HepG2 (cell line): ENCODE data around the gene TMEM63B. TPM values are rescaled to one million over a fixed set of nuclear protein-coding genes. Genes with fewer than 3 reads are reported as not detected.
A peak's percentile ranks its signal among the peaks of the same experiment; 100 is the strongest.

Experiments
- DPF2 ChIP-seq: sonication (generic); formaldehyde crosslinking; IDR thresholded peaks from 2 replicates; pipeline ENCODE4 v1.4.0; 2020; ENCODE audit warnings: mild to moderate bottlenecking, low read depth, missing genetic modification reagents, borderline replicate concordance
- GATAD2A ChIP-seq: IDR thresholded peaks from 2 replicates; pipeline ENCODE4 v1.6.1; 2016
- MATR3 ChIP-seq: sonication (generic); formaldehyde crosslinking; IDR thresholded peaks from 2 replicates; pipeline ENCODE4 v1.4.0; 2020; ENCODE audit warnings: missing genetic modification reagents
- MZF1 ChIP-seq: sonication (generic); formaldehyde crosslinking; IDR thresholded peaks from 2 replicates; pipeline ENCODE4 v1.8.1; 2023; ENCODE audit warnings: mild to moderate bottlenecking, missing genetic modification reagents, borderline replicate concordance
- NR1H2 ChIP-seq: sonication (generic); formaldehyde crosslinking; IDR thresholded peaks from 2 replicates; pipeline ENCODE4 v1.8.1; 2022; ENCODE audit warnings: low read depth, missing genetic modification reagents, borderline replicate concordance
- ONECUT2 ChIP-seq: sonication (generic); formaldehyde crosslinking; IDR thresholded peaks from 2 replicates; pipeline ENCODE4 v1.4.0; 2020; ENCODE audit warnings: missing genetic modification reagents
- RAD21 ChIP-seq: fragments of 450-650 bp; formaldehyde crosslinking; IDR thresholded peaks from 2 replicates; pipeline ENCODE4 v1.5.0; 2020; ENCODE audit warnings: mild to moderate bottlenecking
- RBAK ChIP-seq: sonication (generic); formaldehyde crosslinking; IDR thresholded peaks from 2 replicates; pipeline ENCODE4 v1.5.1; 2020; ENCODE audit warnings: mild to moderate bottlenecking, missing genetic modification reagents
- STAT5B ChIP-seq: sonication (generic); formaldehyde crosslinking; IDR thresholded peaks from 2 replicates; pipeline ENCODE4 v1.4.0; 2020; ENCODE audit warnings: missing genetic modification reagents
- TAF15 ChIP-seq: fragments of 200-400 bp; formaldehyde crosslinking; IDR thresholded peaks from one replicate; pipeline ENCODE4 v1.6.1; 2018; ENCODE audit warnings: mild to moderate bottlenecking, low read depth, low read length; ENCODE audit not compliant: poor library complexity, severe bottlenecking
- ZNF33A ChIP-seq: sonication (generic); formaldehyde crosslinking; IDR thresholded peaks from 2 replicates; pipeline ENCODE4 v1.5.1; 2020; ENCODE audit warnings: missing genetic modification reagents, mild to moderate bottlenecking, moderate library complexity, borderline replicate concordance
- ZNF446 ChIP-seq: sonication (generic); formaldehyde crosslinking; IDR thresholded peaks from 2 replicates; pipeline ENCODE4 v1.5.0; 2020; ENCODE audit warnings: mild to moderate bottlenecking, missing genetic modification reagents
- ZNF629 ChIP-seq: sonication (generic); formaldehyde crosslinking; conservative IDR thresholded peaks from 2 replicates; pipeline ENCODE4 v1.5.0; 2020; ENCODE audit warnings: missing genetic modification reagents
- polyA plus RNA-seq, 8 experiments: library from polyadenylated mRNA; depleted of rRNA in 3 of 8; stranded (reverse) in 7 of 8; unstranded in 1 of 8; fragments of >200 nt; fragmentation: Illumina TruSeq in 4 of 8; extraction: Trizol in 4 of 8; gene quantifications; 2 replicates each; pipeline versions ENCODE4 v1.2.1 to v1.2.3, GENCODE V29; 2011 to 2016; ENCODE audit warnings: low read depth in 4 of 8, missing spikeins in 1 of 8, mixed read lengths in 1 of 8; ENCODE audit not compliant: insufficient read depth in 1 of 8
- total RNA-seq, 5 experiments: library from RNA; depleted of rRNA; stranded (reverse); fragments of >200 nt; fragmentation: Illumina TruSeq; extraction: Trizol; gene quantifications; 2 replicates each; pipeline ENCODE4 v1.2.3, GENCODE V29; 2016; ENCODE audit warnings: low read depth in 1 of 5
- TF ChIP-seq, protein P1 (sequence below): sonication (generic); formaldehyde crosslinking; IDR thresholded peaks from 2 replicates; pipeline ENCODE4 v1.4.0; 2020; ENCODE audit warnings: missing genetic modification reagents
- TF ChIP-seq, protein P2 (sequence below), 2 experiments: IDR thresholded peaks; 2 replicates each; pipeline ENCODE4 v1.6.1; 2011 to 2012; ENCODE audit warnings: low read length in 2 of 2, borderline replicate concordance in 1 of 2, low read depth in 1 of 2, mild to moderate bottlenecking in 1 of 2, moderate library complexity in 1 of 2
- TF ChIP-seq, protein P3 (sequence below): sonication (generic); formaldehyde crosslinking; IDR thresholded peaks from 2 replicates; pipeline ENCODE4 v1.5.1; 2020; ENCODE audit warnings: mild to moderate bottlenecking, missing genetic modification reagents, moderate library complexity
- TF ChIP-seq, protein P4 (sequence below): sonication (generic); formaldehyde crosslinking; IDR thresholded peaks from 2 replicates; pipeline ENCODE4 v1.9.0; 2022; ENCODE audit warnings: low read depth, missing genetic modification reagents
- TF ChIP-seq, protein P5 (sequence below): sonication (generic); formaldehyde crosslinking; IDR thresholded peaks from 2 replicates; pipeline ENCODE4 v1.4.0; 2020; ENCODE audit warnings: missing genetic modification reagents

TMEM63B gene
- total and polyA plus RNA-seq, 2 of the 13 experiments (the other 11 are each of a cell fraction or from before 2014, with no cell fraction given): 27.4 to 75.8 TPM

DNA sequence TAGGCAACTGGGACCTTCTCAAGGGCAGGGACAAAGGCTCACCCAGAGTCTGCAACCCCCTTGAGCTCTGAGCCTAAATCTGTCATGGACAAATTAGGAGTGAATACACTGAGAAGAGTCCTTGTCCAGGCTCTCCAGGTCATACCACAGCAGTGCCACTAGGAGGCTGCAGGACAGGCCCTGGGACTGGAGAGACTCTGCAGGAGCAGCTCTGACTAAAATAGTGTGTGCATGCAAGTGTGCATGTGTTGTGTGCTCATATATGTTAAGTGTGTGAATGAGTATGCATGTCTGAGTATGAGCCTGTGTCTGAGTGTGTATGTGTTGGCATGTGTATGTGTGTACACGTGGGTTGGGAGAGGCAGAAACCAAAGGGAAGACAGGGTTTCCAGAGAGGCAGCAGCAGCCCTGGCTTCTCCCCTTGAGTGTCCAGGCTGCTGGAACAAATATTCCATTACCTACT, 27.2 kb upstream of the TMEM63B start (continued):
- TF ChIP-seq, protein P1, sequence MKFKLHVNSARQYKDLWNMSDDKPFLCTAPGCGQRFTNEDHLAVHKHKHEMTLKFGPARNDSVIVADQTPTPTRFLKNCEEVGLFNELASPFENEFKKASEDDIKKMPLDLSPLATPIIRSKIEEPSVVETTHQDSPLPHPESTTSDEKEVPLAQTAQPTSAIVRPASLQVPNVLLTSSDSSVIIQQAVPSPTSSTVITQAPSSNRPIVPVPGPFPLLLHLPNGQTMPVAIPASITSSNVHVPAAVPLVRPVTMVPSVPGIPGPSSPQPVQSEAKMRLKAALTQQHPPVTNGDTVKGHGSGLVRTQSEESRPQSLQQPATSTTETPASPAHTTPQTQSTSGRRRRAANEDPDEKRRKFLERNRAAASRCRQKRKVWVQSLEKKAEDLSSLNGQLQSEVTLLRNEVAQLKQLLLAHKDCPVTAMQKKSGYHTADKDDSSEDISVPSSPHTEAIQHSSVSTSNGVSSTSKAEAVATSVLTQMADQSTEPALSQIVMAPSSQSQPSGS (CRISPR knock-in tag): no peak
- TF ChIP-seq MZF1 (no peak), RBAK (CRISPR knock-in tag) (no peak), DPF2 (CRISPR knock-in tag) (no peak), GATAD2A (0 out of 2 replicates have a peak, but pooled peaks have one; percentile 28), ZNF33A (no peak), RAD21 (peak; percentile 91), ZNF446 (CRISPR knock-in tag) (no peak), STAT5B (CRISPR knock-in tag) (no peak), ONECUT2 (CRISPR knock-in tag) (no peak), ZNF629 (CRISPR knock-in tag) (no peak), TAF15 (no peak), MATR3 (CRISPR knock-in tag) (no peak), NR1H2 (CRISPR knock-in tag) (no peak)
- TF ChIP-seq, protein P2, sequence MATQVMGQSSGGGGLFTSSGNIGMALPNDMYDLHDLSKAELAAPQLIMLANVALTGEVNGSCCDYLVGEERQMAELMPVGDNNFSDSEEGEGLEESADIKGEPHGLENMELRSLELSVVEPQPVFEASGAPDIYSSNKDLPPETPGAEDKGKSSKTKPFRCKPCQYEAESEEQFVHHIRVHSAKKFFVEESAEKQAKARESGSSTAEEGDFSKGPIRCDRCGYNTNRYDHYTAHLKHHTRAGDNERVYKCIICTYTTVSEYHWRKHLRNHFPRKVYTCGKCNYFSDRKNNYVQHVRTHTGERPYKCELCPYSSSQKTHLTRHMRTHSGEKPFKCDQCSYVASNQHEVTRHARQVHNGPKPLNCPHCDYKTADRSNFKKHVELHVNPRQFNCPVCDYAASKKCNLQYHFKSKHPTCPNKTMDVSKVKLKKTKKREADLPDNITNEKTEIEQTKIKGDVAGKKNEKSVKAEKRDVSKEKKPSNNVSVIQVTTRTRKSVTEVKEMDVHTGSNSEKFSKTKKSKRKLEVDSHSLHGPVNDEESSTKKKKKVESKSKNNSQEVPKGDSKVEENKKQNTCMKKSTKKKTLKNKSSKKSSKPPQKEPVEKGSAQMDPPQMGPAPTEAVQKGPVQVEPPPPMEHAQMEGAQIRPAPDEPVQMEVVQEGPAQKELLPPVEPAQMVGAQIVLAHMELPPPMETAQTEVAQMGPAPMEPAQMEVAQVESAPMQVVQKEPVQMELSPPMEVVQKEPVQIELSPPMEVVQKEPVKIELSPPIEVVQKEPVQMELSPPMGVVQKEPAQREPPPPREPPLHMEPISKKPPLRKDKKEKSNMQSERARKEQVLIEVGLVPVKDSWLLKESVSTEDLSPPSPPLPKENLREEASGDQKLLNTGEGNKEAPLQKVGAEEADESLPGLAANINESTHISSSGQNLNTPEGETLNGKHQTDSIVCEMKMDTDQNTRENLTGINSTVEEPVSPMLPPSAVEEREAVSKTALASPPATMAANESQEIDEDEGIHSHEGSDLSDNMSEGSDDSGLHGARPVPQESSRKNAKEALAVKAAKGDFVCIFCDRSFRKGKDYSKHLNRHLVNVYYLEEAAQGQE (IDR thresholded peaks at IDR 0.05; ENCODE audit: borderline replicate concordance in 1 of 2, low read depth in 1 of 2, low read length in 2 of 2): no peak
- TF ChIP-seq, protein P3, sequence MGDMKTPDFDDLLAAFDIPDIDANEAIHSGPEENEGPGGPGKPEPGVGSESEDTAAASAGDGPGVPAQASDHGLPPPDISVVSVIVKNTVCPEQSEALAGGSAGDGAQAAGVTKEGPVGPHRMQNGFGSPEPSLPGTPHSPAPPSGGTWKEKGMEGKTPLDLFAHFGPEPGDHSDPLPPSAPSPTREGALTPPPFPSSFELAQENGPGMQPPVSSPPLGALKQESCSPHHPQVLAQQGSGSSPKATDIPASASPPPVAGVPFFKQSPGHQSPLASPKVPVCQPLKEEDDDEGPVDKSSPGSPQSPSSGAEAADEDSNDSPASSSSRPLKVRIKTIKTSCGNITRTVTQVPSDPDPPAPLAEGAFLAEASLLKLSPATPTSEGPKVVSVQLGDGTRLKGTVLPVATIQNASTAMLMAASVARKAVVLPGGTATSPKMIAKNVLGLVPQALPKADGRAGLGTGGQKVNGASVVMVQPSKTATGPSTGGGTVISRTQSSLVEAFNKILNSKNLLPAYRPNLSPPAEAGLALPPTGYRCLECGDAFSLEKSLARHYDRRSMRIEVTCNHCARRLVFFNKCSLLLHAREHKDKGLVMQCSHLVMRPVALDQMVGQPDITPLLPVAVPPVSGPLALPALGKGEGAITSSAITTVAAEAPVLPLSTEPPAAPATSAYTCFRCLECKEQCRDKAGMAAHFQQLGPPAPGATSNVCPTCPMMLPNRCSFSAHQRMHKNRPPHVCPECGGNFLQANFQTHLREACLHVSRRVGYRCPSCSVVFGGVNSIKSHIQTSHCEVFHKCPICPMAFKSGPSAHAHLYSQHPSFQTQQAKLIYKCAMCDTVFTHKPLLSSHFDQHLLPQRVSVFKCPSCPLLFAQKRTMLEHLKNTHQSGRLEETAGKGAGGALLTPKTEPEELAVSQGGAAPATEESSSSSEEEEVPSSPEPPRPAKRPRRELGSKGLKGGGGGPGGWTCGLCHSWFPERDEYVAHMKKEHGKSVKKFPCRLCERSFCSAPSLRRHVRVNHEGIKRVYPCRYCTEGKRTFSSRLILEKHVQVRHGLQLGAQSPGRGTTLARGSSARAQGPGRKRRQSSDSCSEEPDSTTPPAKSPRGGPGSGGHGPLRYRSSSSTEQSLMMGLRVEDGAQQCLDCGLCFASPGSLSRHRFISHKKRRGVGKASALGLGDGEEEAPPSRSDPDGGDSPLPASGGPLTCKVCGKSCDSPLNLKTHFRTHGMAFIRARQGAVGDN: no peak
- TF ChIP-seq, protein P4, sequence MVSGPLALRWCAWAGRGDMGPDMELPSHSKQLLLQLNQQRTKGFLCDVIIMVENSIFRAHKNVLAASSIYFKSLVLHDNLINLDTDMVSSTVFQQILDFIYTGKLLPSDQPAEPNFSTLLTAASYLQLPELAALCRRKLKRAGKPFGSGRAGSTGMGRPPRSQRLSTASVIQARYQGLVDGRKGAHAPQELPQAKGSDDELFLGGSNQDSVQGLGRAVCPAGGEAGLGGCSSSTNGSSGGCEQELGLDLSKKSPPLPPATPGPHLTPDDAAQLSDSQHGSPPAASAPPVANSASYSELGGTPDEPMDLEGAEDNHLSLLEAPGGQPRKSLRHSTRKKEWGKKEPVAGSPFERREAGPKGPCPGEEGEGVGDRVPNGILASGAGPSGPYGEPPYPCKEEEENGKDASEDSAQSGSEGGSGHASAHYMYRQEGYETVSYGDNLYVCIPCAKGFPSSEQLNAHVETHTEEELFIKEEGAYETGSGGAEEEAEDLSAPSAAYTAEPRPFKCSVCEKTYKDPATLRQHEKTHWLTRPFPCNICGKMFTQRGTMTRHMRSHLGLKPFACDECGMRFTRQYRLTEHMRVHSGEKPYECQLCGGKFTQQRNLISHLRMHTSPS: no peak
- TF ChIP-seq, protein P5, sequence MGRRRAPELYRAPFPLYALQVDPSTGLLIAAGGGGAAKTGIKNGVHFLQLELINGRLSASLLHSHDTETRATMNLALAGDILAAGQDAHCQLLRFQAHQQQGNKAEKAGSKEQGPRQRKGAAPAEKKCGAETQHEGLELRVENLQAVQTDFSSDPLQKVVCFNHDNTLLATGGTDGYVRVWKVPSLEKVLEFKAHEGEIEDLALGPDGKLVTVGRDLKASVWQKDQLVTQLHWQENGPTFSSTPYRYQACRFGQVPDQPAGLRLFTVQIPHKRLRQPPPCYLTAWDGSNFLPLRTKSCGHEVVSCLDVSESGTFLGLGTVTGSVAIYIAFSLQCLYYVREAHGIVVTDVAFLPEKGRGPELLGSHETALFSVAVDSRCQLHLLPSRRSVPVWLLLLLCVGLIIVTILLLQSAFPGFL (CRISPR knock-in tag): no peak
